ENCODE results near the gene FAM171A1. TPM values are rescaled to one million over a fixed set of nuclear protein-coding genes. Genes with fewer than 3 reads are reported as not detected.
A peak's percentile ranks its signal among the peaks of the same experiment; 100 is the strongest.

The FAM171A1 gene
- total RNA-seq, 8 experiments from 2014 or later: 16.4 to 44.7 (median 30.9) TPM

DNA sequence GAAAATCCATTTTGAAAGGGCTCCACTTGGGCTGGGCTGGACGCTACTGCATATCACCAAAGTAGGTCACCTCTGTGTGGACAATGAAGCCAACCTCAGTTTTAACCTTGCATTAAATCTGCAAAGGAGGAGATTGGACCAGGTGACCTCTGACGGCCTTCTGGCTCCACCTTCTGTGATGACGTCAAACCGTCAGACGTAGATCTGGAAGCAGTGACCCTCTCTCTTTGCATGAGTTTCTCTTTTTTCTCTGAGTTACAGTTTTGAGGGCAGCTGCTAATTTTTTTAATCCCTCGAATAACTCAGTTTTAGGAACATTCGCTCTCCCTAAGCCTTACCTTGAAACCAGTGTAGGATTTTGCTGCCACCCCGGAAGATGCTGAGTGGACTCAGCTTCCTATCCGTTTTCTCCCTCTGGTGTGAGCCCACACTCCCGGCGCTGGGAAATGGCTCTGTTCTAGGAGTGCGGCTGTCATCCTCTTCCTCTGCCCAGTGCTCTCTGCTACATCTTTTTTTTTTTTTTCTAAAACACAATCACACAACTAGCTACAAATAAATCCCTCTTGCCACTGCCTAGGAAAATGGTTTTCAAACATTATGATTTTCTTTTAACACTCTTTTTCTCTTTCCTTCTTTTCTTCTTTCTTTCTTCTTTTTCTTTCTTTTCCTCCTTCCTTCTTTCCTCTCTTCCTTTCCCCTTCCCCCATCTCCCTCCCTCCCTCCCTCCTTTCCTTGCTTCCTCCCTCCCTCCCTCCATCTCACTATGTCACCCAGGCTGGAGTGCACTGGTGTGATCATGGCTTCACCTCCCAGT lies 174.9 kb downstream of the FAM171A1 start:
- Histone ChIP-seq H3K4me3 (no peak overlapping the region), H3K27ac (no peak overlapping the region), H3K4me1 (replicated peaks in 1 of 2) (no peaks in the 10 kb centered on the region)
- peak in 1 of 8 experiments; percentile 43 for ATAC-seq (replicated peaks in 6 of 8)
- in situ Hi-C loops (cut with MboI; ENCODE audit: low pct_unique_long_range_greater_than_20kb in 2 of 9, low sequenced_read_pairs in 9 of 9, unreplicated experiment in 9 of 9): no loop called here
- 46 to 100% (median 79%) methylated on average over 3 to 12 of the region's 12 CpGs; no CpG with 5 or more reads in 1 of the 10 experiments for WGBS, 10 experiments

DNA sequence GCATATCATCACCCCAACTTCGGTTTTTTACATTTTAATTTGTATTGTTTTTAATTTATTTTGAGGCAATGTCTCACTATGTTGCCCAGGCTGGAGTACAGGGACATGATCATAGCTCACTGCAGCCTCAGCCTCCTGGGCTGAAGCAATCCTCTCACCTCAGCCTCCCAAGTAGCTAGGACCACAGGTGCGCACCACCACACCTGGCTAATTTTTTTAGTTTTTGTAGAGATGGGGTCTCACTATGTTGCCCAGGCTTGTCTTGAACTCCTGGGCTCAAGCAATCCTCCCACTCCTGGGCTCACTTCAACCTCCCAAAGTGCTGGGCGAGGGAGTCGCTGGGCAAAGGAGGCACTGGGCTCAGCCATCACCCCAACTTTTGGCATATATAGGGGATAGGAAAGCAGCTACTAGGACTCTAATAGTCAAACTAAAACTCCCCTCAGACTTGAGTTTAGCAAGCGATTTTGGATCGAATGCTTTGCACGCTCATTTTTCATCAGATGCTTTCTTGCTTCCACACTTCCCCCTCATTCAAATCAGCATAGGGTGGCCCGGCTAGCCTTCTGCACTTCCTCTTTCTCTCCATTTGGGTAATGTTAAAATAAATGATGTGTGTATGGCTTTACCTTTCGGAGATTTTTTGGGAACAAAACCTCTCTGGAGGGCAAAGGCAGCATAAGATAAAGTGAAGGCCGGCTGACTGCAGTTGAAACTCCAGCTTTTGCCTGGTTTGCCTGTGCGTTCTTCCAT lies 181.8 kb downstream of the FAM171A1 start:
- in situ Hi-C loops (cut with MboI; ENCODE audit: low pct_unique_long_range_greater_than_20kb in 2 of 9, low sequenced_read_pairs in 9 of 9, unreplicated experiment in 9 of 9): no loop called here

DNA sequence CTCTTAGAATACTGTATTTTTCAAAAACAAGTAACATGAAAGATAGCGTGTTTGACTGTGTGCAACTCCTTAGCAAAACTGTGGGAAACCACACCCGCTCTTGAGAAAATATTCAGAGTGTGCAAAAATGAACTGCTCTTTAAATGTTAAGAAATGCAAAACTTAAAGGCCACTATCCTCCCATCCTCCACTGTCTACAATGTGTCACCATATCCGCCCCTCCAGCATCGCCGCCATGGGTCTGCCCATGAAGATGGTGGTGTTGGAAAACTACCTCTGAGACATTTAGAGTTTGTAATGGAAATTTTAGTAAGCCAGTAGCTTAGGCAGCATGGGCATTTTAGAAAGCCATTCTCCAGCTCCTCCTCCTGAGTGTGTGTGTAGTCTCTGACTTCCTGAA lies 182.5 kb downstream of the FAM171A1 start:
- ATAC-seq (replicated peaks in 6 of 8): peak in 3 of 8 experiments; percentile 55 to 93 (median 82)
- H3K27ac ChIP-seq: no peak overlapping the region
- in situ Hi-C loops (cut with MboI; ENCODE audit: low pct_unique_long_range_greater_than_20kb in 2 of 9, low sequenced_read_pairs in 9 of 9, unreplicated experiment in 9 of 9): no loop called here
- no peak overlapping the region for H3K4me3 ChIP-seq
- H3K4me1 ChIP-seq (replicated peaks in 1 of 2): peaks cover 0 to 2% of the 10 kb centered on the region in 2 donors
- 0 to 100% (median 94%) methylated on average over 1 to 5 of the region's 5 CpGs for WGBS, 10 experiments

More for the DNA sequence above, 181.8 kb downstream of the FAM171A1 start:
- Histone ChIP-seq H3K27ac (no peak overlapping the region), H3K4me3 (no peak overlapping the region), H3K4me1 (replicated peaks in 1 of 2) (no peaks in the 10 kb centered on the region)
- WGBS, 10 experiments: 64 to 94% (median 88%) methylated on average over 1 to 9 of the region's 11 CpGs
- ATAC-seq (replicated peaks in 6 of 8): no peak

DNA sequence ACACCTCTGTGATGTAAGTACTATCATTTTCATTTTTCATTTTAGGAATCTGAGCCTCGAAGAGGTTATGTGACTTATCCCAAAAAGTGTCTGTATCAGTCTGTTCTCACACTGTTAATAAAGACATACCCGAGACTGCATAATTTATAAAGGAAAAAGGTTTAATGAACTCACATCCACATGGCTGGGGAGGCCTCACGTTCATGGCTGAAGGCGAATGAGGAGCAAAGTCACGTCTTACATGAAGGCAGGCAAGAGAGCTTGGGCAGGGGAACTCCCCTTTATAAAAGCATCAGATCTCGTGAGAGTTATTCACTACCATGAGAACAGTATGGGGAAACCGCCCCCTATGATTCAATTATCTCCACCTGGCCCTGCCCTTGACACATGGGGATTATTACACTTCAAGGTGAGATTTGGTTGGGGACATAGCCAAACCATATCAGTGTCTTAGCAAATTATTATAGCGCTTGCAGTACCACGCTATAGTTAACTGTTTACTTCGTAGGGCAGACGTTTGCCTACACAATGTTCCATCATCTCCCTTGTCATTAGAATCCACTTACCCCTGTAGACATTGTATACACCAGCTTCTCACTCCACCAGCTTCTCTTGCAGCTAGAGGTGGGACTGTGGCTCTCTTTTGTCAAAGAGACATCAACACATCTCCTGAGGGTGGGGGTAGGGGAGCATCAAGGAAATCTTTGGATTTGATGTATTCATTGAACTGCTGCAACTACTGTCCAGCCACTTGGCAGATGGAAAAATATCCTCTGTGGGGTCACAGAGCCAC lies 187.2 kb downstream of the FAM171A1 start:
- ATAC-seq (replicated peaks in 6 of 8): no peak
- Histone ChIP-seq H3K4me3 (no peak overlapping the region), H3K27ac (no peak overlapping the region), H3K4me1 (replicated peaks in 1 of 2) (peaks cover 7 to 16% of the 10 kb centered on the region in 2 donors)
- in situ Hi-C loops (cut with MboI; ENCODE audit: low pct_unique_long_range_greater_than_20kb in 2 of 9, low sequenced_read_pairs in 9 of 9, unreplicated experiment in 9 of 9): no loop called here
- 71 to 93% (median 86%) methylated on average over 3 to 9 of the region's 11 CpGs; no CpG with 5 or more reads in 1 of the 10 experiments for WGBS, 10 experiments

DNA sequence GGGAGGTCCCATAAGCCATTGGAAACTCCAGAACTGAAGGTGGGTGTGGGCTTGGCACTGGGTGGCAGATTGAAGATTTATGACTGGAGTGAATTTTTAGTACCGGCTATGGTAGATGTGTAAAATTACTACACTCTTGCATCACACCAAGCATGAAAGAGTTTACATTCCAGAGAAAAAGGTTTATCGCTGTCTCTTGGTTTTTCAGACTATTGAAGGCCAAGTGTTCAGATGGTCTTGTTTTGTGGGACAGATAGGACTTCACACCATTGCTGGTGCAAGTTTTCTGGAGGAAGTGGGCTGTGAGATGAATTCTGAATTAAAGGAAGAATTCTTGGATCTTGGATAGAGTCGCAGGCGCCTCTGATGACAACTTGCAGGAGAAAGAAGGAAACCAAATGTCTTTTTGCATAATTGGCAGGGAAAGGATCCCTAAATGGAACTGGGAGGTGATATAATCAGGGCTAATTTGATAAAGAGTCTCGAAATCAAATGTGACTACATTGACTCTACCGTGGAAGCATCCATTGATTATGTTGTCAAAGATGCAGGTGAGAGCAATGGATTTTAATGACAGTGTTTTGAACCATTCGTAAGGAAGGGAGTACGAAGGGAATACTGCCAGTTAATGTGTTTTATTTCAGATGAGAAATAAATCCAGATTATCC lies 188.4 kb downstream of the FAM171A1 start:
- H3K4me3 ChIP-seq: peak overlapping the region in 1 of 5 donors; percentile 8
- 7 to 92% (median 77%) methylated on average over 3 to 7 of the region's 8 CpGs for WGBS, 10 experiments

DNA sequence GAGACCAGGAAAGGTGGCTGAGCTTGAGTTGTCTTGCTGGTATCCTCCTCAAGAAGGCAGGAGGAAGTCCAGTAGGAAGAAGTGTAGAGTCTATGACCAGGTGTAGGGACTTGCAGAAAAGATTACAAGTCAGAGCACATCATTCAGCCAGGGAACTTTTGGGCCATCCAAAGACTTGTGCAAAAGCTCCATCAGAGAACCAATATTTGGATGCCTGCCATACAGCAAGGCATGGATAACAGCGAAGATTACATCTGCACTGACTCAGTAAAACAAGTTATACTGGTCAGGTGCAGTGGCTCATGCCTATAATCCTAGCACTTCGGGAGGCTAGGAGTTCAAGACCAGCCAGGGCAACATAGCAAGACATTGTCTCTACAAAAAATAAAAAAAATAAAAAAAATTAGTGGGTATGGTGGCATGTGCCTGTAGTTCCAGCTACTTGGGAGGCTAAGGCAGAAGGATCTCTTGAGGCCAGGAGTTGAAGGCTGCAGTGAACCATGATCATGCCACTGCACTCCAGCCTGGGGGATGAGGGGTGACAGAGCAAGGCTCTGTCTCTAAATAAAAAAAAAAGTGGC lies 189.4 kb downstream of the FAM171A1 start:
- 60 to 100% (median 82%) methylated on average over 1 to 2 of the region's 2 CpGs; no CpG with 5 or more reads in 2 of the 10 experiments for WGBS, 10 experiments
- no peak for ATAC-seq (replicated peaks in 6 of 8)
- H3K4me1 ChIP-seq (replicated peaks in 1 of 2): peaks cover 7 to 16% of the 10 kb centered on the region in 2 donors
- H3K4me3 ChIP-seq: no peak overlapping the region
- in situ Hi-C loops (cut with MboI; ENCODE audit: low pct_unique_long_range_greater_than_20kb in 2 of 9, low sequenced_read_pairs in 9 of 9, unreplicated experiment in 9 of 9): no loop called here
- no peak overlapping the region for H3K27ac ChIP-seq

More for the DNA sequence above, 188.4 kb downstream of the FAM171A1 start:
- ATAC-seq (replicated peaks in 6 of 8): peak in 7 of 8 experiments; percentile 26 to 92 (median 79)
- in situ Hi-C loops (cut with MboI; ENCODE audit: low pct_unique_long_range_greater_than_20kb in 2 of 9, low sequenced_read_pairs in 9 of 9, unreplicated experiment in 9 of 9): no loop called here
- Histone ChIP-seq H3K27ac (peak overlapping the region in 1 of 2 donors; percentile 53), H3K4me1 (replicated peaks in 1 of 2) (peaks cover 7 to 16% of the 10 kb centered on the region in 2 donors)

DNA sequence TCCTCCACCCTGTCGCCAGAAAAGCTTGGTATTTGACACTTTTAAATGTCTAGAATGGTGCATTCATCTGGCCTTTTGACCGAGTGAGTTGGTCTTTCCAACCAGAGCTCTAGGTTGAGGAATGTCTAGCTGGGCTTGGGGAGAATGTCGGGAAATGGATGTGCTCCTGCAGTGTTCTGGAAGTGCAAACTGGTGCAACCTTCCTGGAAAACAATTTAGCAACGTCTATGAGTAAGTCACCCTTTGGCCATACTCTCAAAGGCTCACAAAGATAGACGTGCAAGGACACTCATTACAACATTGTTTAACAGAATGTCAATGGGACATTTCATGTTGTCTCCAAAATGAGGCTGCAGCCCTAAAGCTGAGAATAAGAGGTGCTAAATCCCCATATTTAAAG lies 190.4 kb downstream of the FAM171A1 start:
- in situ Hi-C loops (cut with MboI; ENCODE audit: low pct_unique_long_range_greater_than_20kb in 2 of 9, low sequenced_read_pairs in 9 of 9, unreplicated experiment in 9 of 9): no loop called here
- Histone ChIP-seq H3K4me3 (no peak overlapping the region), H3K27ac (no peak overlapping the region), H3K4me1 (replicated peaks in 1 of 2) (peaks cover 7 to 16% of the 10 kb centered on the region in 2 donors)
- WGBS, 10 experiments: 33 to 100% (median 77%) methylated on average over 1 to 5 of the region's 5 CpGs; no CpG with 5 or more reads in 1 of the 10 experiments
- ATAC-seq (replicated peaks in 6 of 8): peak in 1 of 8 experiments; percentile 14

DNA sequence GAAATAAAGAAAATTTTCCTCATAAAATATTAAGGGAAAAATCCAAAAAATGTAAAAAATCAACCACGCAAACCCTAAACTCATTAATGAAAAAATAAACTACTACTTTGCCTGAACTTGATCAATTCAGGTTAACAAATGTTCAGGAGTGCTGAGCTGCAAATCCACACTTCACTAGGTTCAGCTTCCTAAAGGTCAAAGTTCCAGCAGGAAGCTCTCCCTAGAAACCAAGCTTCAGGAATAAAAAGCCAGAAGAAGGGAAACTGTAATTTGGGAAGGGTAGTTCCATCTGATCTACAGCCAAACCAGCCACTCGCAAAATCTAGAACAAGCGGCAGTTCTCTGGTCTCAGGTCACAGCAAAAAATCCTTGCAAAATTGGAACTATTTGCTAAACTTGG lies 194.8 kb downstream of the FAM171A1 start:
- ATAC-seq (replicated peaks in 6 of 8): no peak
- H3K4me1 ChIP-seq (replicated peaks in 1 of 2): no peaks in the 10 kb centered on the region
- WGBS, 10 experiments: 84 to 100% (median 100%) methylated on average over 1 to 3 of the region's 3 CpGs; no CpG with 5 or more reads in 2 of the 10 experiments
- in situ Hi-C loops (cut with MboI; ENCODE audit: low pct_unique_long_range_greater_than_20kb in 2 of 9, low sequenced_read_pairs in 9 of 9, unreplicated experiment in 9 of 9): no loop called here
- H3K27ac ChIP-seq: no peak overlapping the region
- H3K4me3 ChIP-seq: no peak overlapping the region

DNA sequence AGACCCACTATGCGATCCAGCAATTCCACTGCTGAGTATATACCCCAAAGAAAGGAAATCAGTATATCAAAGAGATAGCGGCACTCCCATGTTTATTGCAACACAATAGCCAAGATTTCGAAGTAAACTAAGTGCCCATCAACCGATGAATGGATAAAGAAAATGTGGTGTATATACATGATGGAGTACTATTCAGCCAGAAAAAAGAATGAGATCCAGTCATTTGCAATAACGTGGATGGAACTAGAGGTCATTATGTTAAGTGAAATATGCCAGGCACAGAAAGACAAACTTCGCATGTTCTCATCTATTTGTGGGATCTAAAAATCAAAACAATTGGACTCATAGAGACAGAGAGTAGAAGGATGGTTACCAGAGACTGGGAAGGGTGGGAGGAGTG lies 195.5 kb downstream of the FAM171A1 start:
- H3K4me3 ChIP-seq: no peak overlapping the region
- no peaks in the 10 kb centered on the region for H3K4me1 ChIP-seq (replicated peaks in 1 of 2)
- ATAC-seq (replicated peaks in 6 of 8): no peak
- no peak overlapping the region for H3K27ac ChIP-seq
- WGBS, 10 experiments: 67 to 100% (median 88%) methylated on average over 1 to 6 of the region's 6 CpGs
- in situ Hi-C loops (cut with MboI; ENCODE audit: low pct_unique_long_range_greater_than_20kb in 2 of 9, low sequenced_read_pairs in 9 of 9, unreplicated experiment in 9 of 9): no loop called here

DNA sequence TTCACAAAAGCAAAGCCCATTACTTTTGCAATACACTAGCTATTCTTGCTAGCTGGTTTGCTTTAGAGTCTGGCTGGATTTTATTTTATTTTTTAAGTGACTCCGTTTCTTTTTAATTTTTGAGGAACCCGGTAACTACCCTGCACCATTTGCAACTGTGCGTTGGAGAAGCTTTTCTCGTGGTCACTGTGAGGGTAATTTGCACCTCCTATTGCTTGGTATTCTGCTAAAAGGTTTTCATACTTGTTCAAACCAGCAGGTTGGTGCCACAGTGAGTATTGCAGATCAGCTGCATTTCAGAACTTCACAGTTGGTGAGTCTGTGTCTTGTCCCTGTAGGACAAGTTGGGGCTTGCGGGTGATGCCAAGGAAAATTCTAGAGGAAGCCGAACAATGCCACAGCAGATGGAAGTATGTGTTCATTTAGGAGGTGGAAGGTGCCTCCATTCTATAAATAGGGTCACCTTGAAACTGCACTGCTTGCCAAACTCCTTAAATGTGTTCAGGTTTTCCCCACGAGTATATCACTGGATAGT lies 198.7 kb downstream of the FAM171A1 start:
- no peak overlapping the region for H3K27ac ChIP-seq
- WGBS, 10 experiments: 90 to 100% (median 94%) methylated on average over 1 to 7 of the region's 7 CpGs
- no peak for ATAC-seq (replicated peaks in 6 of 8)
- in situ Hi-C loops (cut with MboI; ENCODE audit: low pct_unique_long_range_greater_than_20kb in 2 of 9, low sequenced_read_pairs in 9 of 9, unreplicated experiment in 9 of 9): no loop called here
- peaks cover 6 to 13% of the 10 kb centered on the region in 2 donors for H3K4me1 ChIP-seq (replicated peaks in 1 of 2)
- no peak overlapping the region for H3K4me3 ChIP-seq

DNA sequence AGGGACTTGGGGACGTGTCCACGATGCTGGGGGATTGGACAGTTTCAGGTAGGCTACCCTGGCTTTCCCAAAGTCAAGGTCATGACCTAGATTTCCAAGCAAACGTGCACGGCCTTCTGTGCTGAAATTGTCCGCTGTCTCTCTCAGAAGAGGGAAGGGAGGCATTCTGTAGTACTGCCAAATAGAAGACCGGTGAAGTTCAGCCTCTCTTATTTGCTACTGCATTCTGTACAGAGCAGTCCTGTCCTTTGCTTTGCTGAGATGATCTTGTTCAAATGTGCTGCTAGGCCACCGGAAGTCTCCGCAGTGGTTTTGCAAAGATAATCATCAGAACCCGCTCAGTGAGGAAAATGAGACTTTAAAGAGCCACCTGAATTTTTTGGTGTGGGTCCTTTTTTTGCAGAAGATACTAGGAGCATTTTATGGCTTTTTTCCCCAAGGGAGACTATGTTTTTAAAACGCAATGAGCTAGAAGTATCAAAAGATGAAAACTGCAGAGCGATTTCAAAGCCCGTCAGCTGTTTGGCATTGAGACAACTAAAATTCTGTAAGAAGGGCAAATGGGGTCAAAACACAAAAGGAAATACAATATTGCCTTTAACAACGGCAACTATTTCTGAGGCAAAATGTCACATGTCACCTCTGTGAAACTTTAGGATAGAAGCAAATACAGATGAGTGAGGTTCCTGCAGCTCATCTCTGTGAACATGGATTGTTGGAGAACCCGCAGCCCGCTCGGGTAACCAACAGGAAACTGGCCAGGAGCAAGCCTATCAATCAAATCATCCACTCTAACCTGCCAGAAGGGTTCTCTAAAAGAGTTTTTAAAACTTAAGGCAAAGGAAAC lies 201.3 kb downstream of the FAM171A1 start:
- peaks cover 17 to 24% of the 10 kb centered on the region in 2 donors for H3K4me1 ChIP-seq (replicated peaks in 1 of 2)
- 28 to 91% (median 80%) methylated on average over 1 to 11 of the region's 16 CpGs for WGBS, 10 experiments
- in situ Hi-C loops (cut with MboI; ENCODE audit: low pct_unique_long_range_greater_than_20kb in 2 of 9, low sequenced_read_pairs in 9 of 9, unreplicated experiment in 9 of 9): no loop called here
- no peak for ATAC-seq (replicated peaks in 6 of 8)
- H3K4me3 ChIP-seq: no peak overlapping the region
- H3K27ac ChIP-seq: no peak overlapping the region
